Right lobe of liver (tissue), 6 donors: Measurements from ENCODE around the gene CSNK1G3. TPM values are rescaled to one million over a fixed set of nuclear protein-coding genes. Genes with fewer than 3 reads are reported as not detected.

Experiments
- ATAC-seq, 4 donors: fragments of 200-7000 bp; cut with Tn5 transposase; one replicate each; pipeline ENCODE4 v1.9.1; 2020; ENCODE audit warnings: mild to moderate bottlenecking in 4 of 4, moderate library complexity in 4 of 4
- DNase-seq, 3 donors: peaks; one replicate each; pipeline ENCODE4 v3.0.0-alpha.2; 2020
- H3K27ac ChIP-seq, 3 donors: fragments of 200-600 bp; one replicate each; pipeline ENCODE4 v1.8.0; 2022
- H3K27me3 ChIP-seq, 2 donors: fragments of 200-600 bp; one replicate each; pipeline ENCODE4 v1.8.0; 2022
- H3K36me3 ChIP-seq, 4 donors: fragments of 200-600 bp; sonication (generic) in 1 of 4; one replicate each; pipeline versions ENCODE4 v1.5.1 to v1.8.0; 2017 to 2022; ENCODE audit warnings: control low read depth in 1 of 4
- H3K4me1 ChIP-seq, 4 donors: fragments of 200-600 bp; sonication (generic) in 1 of 4; one replicate each; pipeline versions ENCODE4 v1.5.1 to v1.8.0; 2017 to 2022; ENCODE audit warnings: control low read depth in 1 of 4
- H3K4me3 ChIP-seq, 3 donors: fragments of 200-600 bp; one replicate each; pipeline ENCODE4 v1.8.0; 2022
- H3K9me3 ChIP-seq, 4 donors: fragments of 200-600 bp; sonication (generic) in 1 of 4; one replicate each; pipeline versions ENCODE4 v1.5.1 to v1.8.0; 2017 to 2022; ENCODE audit warnings: control low read depth in 1 of 4
- CTCF ChIP-seq, 4 donors: fragments of 200-600 bp in 3 of 4; fragments of 450-650 bp in 1 of 4; IDR thresholded peaks; one replicate each; pipeline versions ENCODE4 v1.5.1 to v1.8.0; 2016 to 2022; ENCODE audit warnings: antibody characterized with exemption in 4 of 4, mild to moderate bottlenecking in 2 of 4
- POLR2A ChIP-seq: fragments of 450-650 bp; IDR thresholded peaks from one replicate; pipeline ENCODE4 v1.6.1; 2017; ENCODE audit warnings: antibody characterized with exemption, mild to moderate bottlenecking
- WGBS: methylation state at CpG from one replicate; pipeline ENCODE4 v1.1.6; 2018; ENCODE audit warnings: low coverage, low lambda C conversion rate; ENCODE audit not compliant: insufficient coverage; ENCODE audit errors: missing lambda C conversion rate; 5-methylcytosine and 5-hydroxymethylcytosine counted together
- intact Hi-C, 2 donors: fragments of 100-400 bp; cut with DNase I; formaldehyde crosslinking; loops; one replicate each; pipeline versions ENCODE4 v1.11.2 to v1.14.1; 2022
- total RNA-seq, 6 experiments: library from RNA; depleted of rRNA in 2 of 6; stranded (reverse); fragments of >200 nt in 2 of 6; fragmentation: NEBNext Ultra II Directional in 3 of 6; extraction: Animal tissue kit (Norgen Biotek cat#: 25700) in 3 of 6; gene quantifications; one replicate each; pipeline versions ENCODE4 v1.1.0 to v1.2.4, GENCODE V29; 2016 to 2023
- donor health status: DM: no; HTN: yes; CAD: no.
- donor health status: DM: no; HTN: no; CAD: no.
- donor health status: DM: no; HTN: no; CAD: no.
- donor health status: DM: no; HTN: yes; CAD: no.
- donor health status: DM: no; HTN: yes; CAD: no.

CSNK1G3 gene
- total RNA-seq, 6 experiments from 2014 or later: 17.4 to 25.6 (median 19.6) TPM

GRCh38 chr5:123558762-123559433 is 46.9 kb downstream of the CSNK1G3 start:
- intact Hi-C loops: no loop called here

GRCh38 chr5:123559434-123559775 is 47.4 kb downstream of the CSNK1G3 start:
- H3K27ac ChIP-seq: no peak overlapping the region
- no peaks in the 10 kb centered on the region for H3K9me3 ChIP-seq
- H3K36me3 ChIP-seq: no peaks in the 10 kb centered on the region
- intact Hi-C loops: no loop called here
- no peak for DNase-seq
- 100% methylated on average over 1 of the region's 1 CpG for WGBS
- TF ChIP-seq CTCF (IDR thresholded peaks at IDR 0.05) (no peak), POLR2A (no peak)
- no peak overlapping the region for H3K4me3 ChIP-seq
- H3K27me3 ChIP-seq: no peaks in the 10 kb centered on the region
- H3K4me1 ChIP-seq: no peaks in the 10 kb centered on the region
- no peak for ATAC-seq

More at GRCh38 chr5:123558762-123559433, 46.9 kb downstream of the CSNK1G3 start:
- no peaks in the 10 kb centered on the region for H3K4me1 ChIP-seq
- no peaks in the 10 kb centered on the region for H3K36me3 ChIP-seq
- whole genome bisulfite sequencing: 70% methylated on average over 5 of the region's 5 CpGs
- TF ChIP-seq POLR2A: no peak
- no peak for TF ChIP-seq CTCF (IDR thresholded peaks at IDR 0.05)
- no peaks in the 10 kb centered on the region for H3K9me3 ChIP-seq
- DNase-seq: no peak
- H3K4me3 ChIP-seq: no peak overlapping the region
- no peak overlapping the region for H3K27ac ChIP-seq
- no peaks in the 10 kb centered on the region for H3K27me3 ChIP-seq
- ATAC-seq: no peak

GRCh38 chr5:123561230-123561629 is 49.3 kb downstream of the CSNK1G3 start:
- Histone ChIP-seq H3K4me1 (no peaks in the 10 kb centered on the region), H3K27me3 (no peaks in the 10 kb centered on the region), H3K4me3 (no peak overlapping the region), H3K36me3 (no peaks in the 10 kb centered on the region), H3K27ac (no peak overlapping the region), H3K9me3 (no peaks in the 10 kb centered on the region)
- ATAC-seq: no peak
- intact Hi-C loops: no loop called here
- no peak for TF ChIP-seq POLR2A
- TF ChIP-seq CTCF (IDR thresholded peaks at IDR 0.05): no peak
- WGBS: 85% methylated on average over 1 of the region's 1 CpG
- DNase-seq: no peak

- Histone ChIP-seq H3K36me3 (peaks cover 0 to 7% (median 0%) of the 10 kb centered on the region in 4 donors), H3K27ac (no peak overlapping the region), H3K4me3 (no peak overlapping the region), H3K4me1 (no peaks in the 10 kb centered on the region), H3K9me3 (no peaks in the 10 kb centered on the region), H3K27me3 (no peaks in the 10 kb centered on the region)
- intact Hi-C loops: no loop called here
- TF ChIP-seq POLR2A: no peak
- no peak for TF ChIP-seq CTCF (IDR thresholded peaks at IDR 0.05)
- DNase-seq (no peak), ATAC-seq (no peak)
Measured at GRCh38 chr5:123571927-123572326, 60.0 kb downstream of the CSNK1G3 start.

GRCh38 chr5:123578390-123578789 is 66.4 kb downstream of the CSNK1G3 start:
- no peak for ATAC-seq
- intact Hi-C loops: no loop called here
- Histone ChIP-seq H3K27ac (no peak overlapping the region), H3K4me3 (no peak overlapping the region), H3K9me3 (no peaks in the 10 kb centered on the region), H3K27me3 (no peaks in the 10 kb centered on the region), H3K4me1 (no peaks in the 10 kb centered on the region), H3K36me3 (peaks cover 0 to 7% (median 0%) of the 10 kb centered on the region in 4 donors)
- TF ChIP-seq POLR2A: no peak
- no peak for DNase-seq
